Activated CD8-positive, alpha-beta T cell treated with anti-CD3 and anti-CD28 coated beads for 36 hours (primary cell): Measurements from ENCODE around the gene KNDC1. TPM values are rescaled to one million over a fixed set of nuclear protein-coding genes. Genes with fewer than 3 reads are reported as not detected.

ENCODE experiments used
- ATAC-seq: fragments of 200-7000 bp; cut with Tn5 transposase; one replicate; pipeline ENCODE4 v1.10.0; 2021; ENCODE audit warnings: mild to moderate bottlenecking, moderate library complexity
- CTCF ChIA-PET: fragments of 350-600 bp; sonication (Branson Sonifier 250); formaldehyde crosslinking; loops from one replicate; lab custom pipeline; 2021; ENCODE audit warnings: antibody characterized with exemption; lab: Charles Lee
- POLR2A ChIA-PET: fragments of 350-600 bp; sonication (Branson Sonifier 250); formaldehyde crosslinking; loops from one replicate; lab custom pipeline; 2021; ENCODE audit warnings: antibody characterized with exemption; lab: Charles Lee
- DNase-seq: peaks from one replicate; pipeline ENCODE4 v3.0.0-alpha.2; 2020
- H3K27ac Mint-ChIP-seq: one replicate; pipeline ENCODE4 v1.8.0; 2021; ENCODE audit warnings: mild to moderate bottlenecking, mixed read lengths
- H3K27me3 Mint-ChIP-seq: one replicate; pipeline ENCODE4 v1.8.0; 2021; ENCODE audit warnings: mixed read lengths
- H3K36me3 Mint-ChIP-seq: one replicate; pipeline ENCODE4 v1.8.0; 2021; ENCODE audit warnings: low read depth, mixed read lengths
- H3K4me1 Mint-ChIP-seq: one replicate; pipeline ENCODE4 v1.8.0; 2021; ENCODE audit warnings: low read depth, mixed read lengths
- H3K4me3 Mint-ChIP-seq: one replicate; pipeline ENCODE4 v1.8.0; 2021; ENCODE audit warnings: mild to moderate bottlenecking, moderate library complexity, mixed read lengths
- H3K9me3 Mint-ChIP-seq: one replicate; pipeline ENCODE4 v1.8.0; 2021; ENCODE audit warnings: mixed read lengths
- intact Hi-C: fragments of 100-400 bp; cut with micrococcal nuclease; formaldehyde crosslinking; loops from one replicate; pipeline ENCODE4 v1.10.0; 2022
- total RNA-seq, 2 experiments: library from RNA; stranded (reverse); gene quantifications; one replicate each; pipeline ENCODE4 v1.2.3, GENCODE V29; 2021
- TF ChIP-seq, protein P1 (sequence below): fragments of 200-600 bp; IDR thresholded peaks from one replicate; pipeline ENCODE4 v1.8.0; 2022; ENCODE audit warnings: antibody characterized with exemption, mild to moderate bottlenecking

Gene KNDC1
- total RNA-seq, 2 experiments from 2014 or later, result not detected

DNA sequence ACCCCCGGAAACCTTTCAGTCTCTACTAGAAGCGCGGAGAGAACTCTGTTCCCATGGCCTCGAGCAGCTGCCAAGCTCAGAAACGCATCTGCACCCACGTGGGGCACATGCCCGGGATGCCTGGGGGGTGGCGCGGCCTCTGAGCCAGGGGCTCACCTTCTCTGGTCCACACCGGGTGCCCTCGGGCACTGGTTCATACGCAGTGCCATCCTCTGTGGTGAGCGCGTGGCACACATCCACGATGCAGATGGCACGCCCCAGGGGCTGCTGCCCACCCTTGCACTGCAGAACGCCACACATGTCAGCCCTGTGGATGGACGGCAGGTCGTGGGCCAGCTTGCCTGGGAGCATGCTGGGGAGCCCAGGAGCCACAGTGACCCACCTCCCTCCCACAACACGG, 110.2 kb downstream of the KNDC1 start:
- ChIA-PET POLR2A (interaction anchor here (3.1 kb wide), 1 partner anchor 7 kb away, joined by 12 read pairs; no protein-coding TSS in a partner anchor), CTCF (no interaction called here)
- no peak overlapping the region for H3K27ac Mint-ChIP-seq
- TF ChIP-seq, protein P1, sequence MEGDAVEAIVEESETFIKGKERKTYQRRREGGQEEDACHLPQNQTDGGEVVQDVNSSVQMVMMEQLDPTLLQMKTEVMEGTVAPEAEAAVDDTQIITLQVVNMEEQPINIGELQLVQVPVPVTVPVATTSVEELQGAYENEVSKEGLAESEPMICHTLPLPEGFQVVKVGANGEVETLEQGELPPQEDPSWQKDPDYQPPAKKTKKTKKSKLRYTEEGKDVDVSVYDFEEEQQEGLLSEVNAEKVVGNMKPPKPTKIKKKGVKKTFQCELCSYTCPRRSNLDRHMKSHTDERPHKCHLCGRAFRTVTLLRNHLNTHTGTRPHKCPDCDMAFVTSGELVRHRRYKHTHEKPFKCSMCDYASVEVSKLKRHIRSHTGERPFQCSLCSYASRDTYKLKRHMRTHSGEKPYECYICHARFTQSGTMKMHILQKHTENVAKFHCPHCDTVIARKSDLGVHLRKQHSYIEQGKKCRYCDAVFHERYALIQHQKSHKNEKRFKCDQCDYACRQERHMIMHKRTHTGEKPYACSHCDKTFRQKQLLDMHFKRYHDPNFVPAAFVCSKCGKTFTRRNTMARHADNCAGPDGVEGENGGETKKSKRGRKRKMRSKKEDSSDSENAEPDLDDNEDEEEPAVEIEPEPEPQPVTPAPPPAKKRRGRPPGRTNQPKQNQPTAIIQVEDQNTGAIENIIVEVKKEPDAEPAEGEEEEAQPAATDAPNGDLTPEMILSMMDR, result no peak
- no peaks in the 10 kb centered on the region for H3K9me3 Mint-ChIP-seq
- peaks cover 5% of the 10 kb centered on the region for H3K4me1 Mint-ChIP-seq
- no peak overlapping the region for H3K4me3 Mint-ChIP-seq
- intact Hi-C loops, result no loop called here
- peaks cover 4% of the 10 kb centered on the region for H3K36me3 Mint-ChIP-seq
- no peak for ATAC-seq
- no peak for DNase-seq
- H3K27me3 Mint-ChIP-seq, result no peaks in the 10 kb centered on the region

GRCh38 chr10:133270773-133271297, 110.8 kb downstream of the KNDC1 start:
- Mint-ChIP-seq H3K9me3 (no peaks in the 10 kb centered on the region), H3K27ac (no peak overlapping the region), H3K4me1 (peaks cover under 1% of the 10 kb centered on the region), H3K27me3 (no peaks in the 10 kb centered on the region), H3K4me3 (no peak overlapping the region), H3K36me3 (peaks cover 4% of the 10 kb centered on the region)
- DNase-seq, result no peak
- POLR2A ChIA-PET, result interaction anchor here (3.1 kb wide), 1 partner anchor 8 kb away, joined by 12 read pairs; no protein-coding TSS in a partner anchor
- intact Hi-C loops, result no loop called here
- no peak for ATAC-seq
- TF ChIP-seq, protein P1, result no peak
- CTCF ChIA-PET, result no interaction called here

GRCh38 chr10:133271521-133272300, 111.7 kb downstream of the KNDC1 start:
- ChIA-PET POLR2A (interaction anchor here (1.2 to 3.1 kb wide), 3 partner anchors 9 to 14 kb away, joined by 4 to 12 read pairs (median 5); no protein-coding TSS in a partner anchor), CTCF (no interaction called here)
- H3K4me1 Mint-ChIP-seq, result peaks cover 3% of the 10 kb centered on the region
- H3K27ac Mint-ChIP-seq, result no peak overlapping the region
- H3K9me3 Mint-ChIP-seq, result no peaks in the 10 kb centered on the region
- DNase-seq (no peak), ATAC-seq (no peak)
- no peak overlapping the region for H3K4me3 Mint-ChIP-seq
- TF ChIP-seq, protein P1, result no peak
- peaks cover 4% of the 10 kb centered on the region for H3K36me3 Mint-ChIP-seq
- no peaks in the 10 kb centered on the region for H3K27me3 Mint-ChIP-seq
- intact Hi-C loops, result no loop called here

- no peak overlapping the region for H3K27ac Mint-ChIP-seq
- POLR2A ChIA-PET, result interaction anchor here (1.2 to 3.1 kb wide), 3 partner anchors 10 to 14 kb away, joined by 4 to 12 read pairs (median 5); no protein-coding TSS in a partner anchor
- no peaks in the 10 kb centered on the region for H3K27me3 Mint-ChIP-seq
- peaks cover 4% of the 10 kb centered on the region for H3K36me3 Mint-ChIP-seq
- DNase-seq (no peak), ATAC-seq (no peak)
- intact Hi-C loops, result no loop called here
- H3K9me3 Mint-ChIP-seq, result no peaks in the 10 kb centered on the region
- H3K4me1 Mint-ChIP-seq, result peaks cover 3% of the 10 kb centered on the region
- H3K4me3 Mint-ChIP-seq, result no peak overlapping the region
- TF ChIP-seq, protein P1, result no peak
- CTCF ChIA-PET, result no interaction called here
These were observed 112.4 kb downstream of the KNDC1 start for GRCh38 chr10:133272301-133272963.
